GDM1 (cell line): ENCODE data around the gene LDB2.

ENCODE experiments used
- DNase-seq: peaks from one replicate; lab custom pipeline; 2025; lab: John Stamatoyannopoulos, UW

LDB2 gene

DNA sequence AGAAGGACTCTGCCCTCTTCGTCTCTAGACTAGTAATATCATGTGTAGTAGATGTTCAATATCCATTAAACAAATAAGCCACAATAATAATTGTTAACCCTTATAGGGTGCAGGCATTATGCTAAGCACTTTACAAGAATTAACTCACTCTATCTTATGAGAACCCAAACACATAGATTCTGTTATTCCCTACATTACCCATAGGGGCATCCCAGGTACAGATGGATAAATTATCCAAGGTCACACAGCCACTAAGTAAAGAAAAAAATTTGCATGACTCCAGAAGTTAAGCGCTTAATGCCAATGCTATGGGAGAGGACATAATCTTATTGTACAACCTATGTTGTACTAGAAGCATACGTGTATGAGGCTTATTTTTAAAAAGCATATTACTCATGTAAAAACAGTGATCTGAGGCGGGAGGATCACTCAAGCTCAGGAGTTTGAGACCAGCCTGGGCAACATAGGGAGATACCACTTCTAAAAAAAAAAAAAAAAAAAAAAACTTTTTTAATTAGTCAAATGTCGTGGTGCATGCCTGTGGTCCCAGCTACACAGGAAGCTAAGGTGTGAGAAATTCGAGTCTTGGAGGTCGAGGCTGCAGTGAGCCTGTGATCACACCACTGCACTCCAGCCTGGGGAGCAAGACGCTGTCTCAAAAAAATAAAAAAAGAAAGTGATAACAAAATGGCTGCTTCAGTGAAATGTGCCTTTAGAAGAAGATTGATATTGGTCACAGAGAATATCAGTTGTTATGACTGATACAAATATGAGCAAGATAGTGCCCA is 13.6 kb downstream of the LDB2 start:
- DNase-seq = no peak

GRCh38 chr4:16883806-16884205 is 14.6 kb downstream of the LDB2 start:
- no peak for DNase-seq

GRCh38 chr4:16881151-16881884 is 17.1 kb downstream of the LDB2 start:
- DNase-seq = no peak

GRCh38 chr4:16875487-16875886 is 23.0 kb downstream of the LDB2 start:
- no peak for DNase-seq

DNA sequence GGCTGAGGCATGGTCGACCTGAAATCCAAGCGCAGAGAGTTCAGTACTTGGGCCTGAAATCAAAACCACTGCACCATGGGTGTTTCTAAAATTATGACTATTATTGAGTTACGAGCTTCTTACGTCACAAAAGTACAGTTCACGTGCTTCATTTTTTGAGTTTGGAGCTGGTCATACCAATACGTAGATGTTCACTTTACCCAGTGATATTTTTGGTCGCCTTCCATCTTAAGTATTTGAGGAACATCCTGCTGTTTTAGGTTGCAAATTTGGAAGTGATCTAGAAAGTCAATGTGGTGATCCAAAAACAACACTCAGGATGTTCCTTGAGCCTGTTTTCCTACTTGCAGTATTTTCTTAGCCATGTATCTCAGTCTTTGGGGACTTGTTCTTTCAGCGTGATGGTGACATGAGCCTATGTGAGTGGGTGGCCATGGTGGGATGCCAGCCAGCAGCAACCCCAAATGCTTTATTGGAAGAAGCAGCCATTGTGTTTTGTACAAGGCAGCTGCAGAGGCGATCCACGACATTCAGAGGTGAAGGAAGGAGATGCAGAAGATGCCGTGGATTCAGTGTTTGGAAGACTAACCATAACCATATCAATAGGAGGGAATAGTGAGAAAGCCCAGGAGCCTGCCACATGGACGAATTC is 28.7 kb downstream of the LDB2 start:
- DNase-seq = no peak

DNA sequence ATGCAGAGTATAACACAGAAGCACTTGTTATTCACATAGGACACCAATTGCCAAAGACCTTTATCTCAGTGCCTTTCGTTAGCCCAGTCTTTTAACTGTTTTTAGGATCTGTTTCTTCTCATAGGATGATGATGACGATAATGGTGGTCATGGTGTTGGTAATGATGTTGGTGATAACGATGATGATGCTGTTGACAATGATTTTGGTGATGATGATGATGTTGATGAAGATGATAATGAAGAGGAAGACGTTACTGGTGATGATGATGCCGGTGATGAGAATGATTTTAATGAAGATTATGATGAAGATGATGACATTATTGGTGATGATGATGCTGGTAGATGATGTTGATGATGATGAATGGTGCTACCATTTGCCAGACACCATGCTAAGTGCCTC is 29.8 kb downstream of the LDB2 start:
- DNase-seq = no peak

- no peak for DNase-seq
Observed at GRCh38 chr4:16867827-16868226, 30.6 kb downstream of the LDB2 start.

- DNase-seq = no peak
Observed at GRCh38 chr4:16866974-16867373, 31.5 kb downstream of the LDB2 start.

DNA sequence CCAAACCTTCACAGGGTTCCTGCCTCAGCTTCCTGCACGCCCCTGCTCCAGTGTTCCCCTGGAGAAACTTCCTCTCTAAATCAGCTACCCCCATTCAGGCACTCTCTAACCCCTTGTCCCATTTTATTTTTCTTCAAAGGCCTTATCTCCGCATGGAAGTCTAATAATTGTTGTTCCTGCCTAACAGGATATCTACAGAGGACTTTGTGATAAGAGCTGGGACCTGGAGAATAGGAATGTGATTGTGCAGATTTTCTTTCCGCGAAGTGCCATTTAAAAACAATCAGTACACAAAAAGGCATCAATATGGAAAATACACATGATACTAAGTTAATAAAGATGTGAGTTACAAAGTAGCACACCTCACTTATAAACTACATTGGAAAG is 32.6 kb downstream of the LDB2 start:
- no peak for DNase-seq

- no peak for DNase-seq
Observed at GRCh38 chr4:16865209-16865896, 33.1 kb downstream of the LDB2 start.

- no peak for DNase-seq
Observed at GRCh38 chr4:16864199-16864598, 34.2 kb downstream of the LDB2 start.

DNA sequence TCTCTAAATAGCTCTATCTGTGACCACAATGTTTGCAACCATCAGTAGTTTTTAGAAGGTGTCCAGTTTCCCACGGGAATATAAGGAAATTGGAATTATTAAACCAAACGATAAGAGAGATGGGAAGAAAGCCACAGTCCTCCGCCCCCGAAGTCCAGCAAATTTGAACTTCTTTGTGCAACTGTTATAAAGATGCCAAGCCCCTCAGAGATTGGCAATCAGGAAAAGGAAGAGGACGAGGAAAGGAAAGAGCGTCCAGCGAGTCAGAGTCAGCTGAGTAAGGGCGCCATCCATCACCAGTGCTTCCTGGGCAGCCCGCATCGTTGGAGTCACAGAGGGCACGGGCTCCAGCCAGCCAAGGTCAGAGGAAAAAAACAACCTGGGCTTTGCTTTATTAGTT is 35.7 kb downstream of the LDB2 start:
- no peak for DNase-seq

DNA sequence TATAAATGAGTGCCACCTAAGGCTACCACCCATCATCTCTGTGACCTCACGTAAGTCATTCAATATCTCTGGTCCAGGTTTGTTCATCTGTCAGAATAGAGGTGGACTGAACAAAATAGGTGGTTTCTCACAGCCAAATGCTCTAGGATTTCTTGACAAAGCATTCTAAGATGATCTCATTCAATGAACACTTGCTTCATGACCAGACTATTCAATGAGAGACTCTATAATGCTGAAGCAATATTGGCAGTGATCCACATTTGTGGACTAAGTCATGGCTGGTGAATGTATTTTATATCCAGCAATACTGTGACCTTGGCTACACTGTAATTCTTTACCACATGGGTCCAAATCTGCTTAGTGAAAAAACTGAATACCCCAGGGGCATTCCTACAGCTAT is 37.9 kb downstream of the LDB2 start:
- no peak for DNase-seq

DNA sequence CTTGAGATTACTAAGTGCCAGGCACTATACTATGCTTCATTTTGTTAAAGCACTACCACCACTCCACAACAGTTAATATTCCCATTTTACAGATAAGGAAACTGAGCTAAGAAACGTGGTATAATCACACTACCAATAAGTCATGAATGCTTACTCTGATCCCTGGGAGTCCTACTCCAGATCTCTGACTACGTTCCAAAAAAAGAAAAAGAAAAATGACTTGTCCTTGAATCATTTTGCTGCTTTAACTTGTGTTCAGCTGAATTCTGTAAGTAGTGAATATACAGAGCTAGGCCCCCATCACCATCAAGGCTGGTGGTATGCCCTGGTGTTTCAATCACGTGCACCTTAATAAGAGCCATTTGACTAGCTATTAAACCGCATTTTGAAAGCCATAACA is 39.4 kb downstream of the LDB2 start:
- no peak for DNase-seq

GRCh38 chr4:16858275-16858752 is 40.1 kb downstream of the LDB2 start:
- no peak for DNase-seq

- DNase-seq = no peak
Observed at GRCh38 chr4:16857425-16857824, 41.0 kb downstream of the LDB2 start.

GRCh38 chr4:16853640-16854039 is 44.8 kb downstream of the LDB2 start:
- no peak for DNase-seq

DNA sequence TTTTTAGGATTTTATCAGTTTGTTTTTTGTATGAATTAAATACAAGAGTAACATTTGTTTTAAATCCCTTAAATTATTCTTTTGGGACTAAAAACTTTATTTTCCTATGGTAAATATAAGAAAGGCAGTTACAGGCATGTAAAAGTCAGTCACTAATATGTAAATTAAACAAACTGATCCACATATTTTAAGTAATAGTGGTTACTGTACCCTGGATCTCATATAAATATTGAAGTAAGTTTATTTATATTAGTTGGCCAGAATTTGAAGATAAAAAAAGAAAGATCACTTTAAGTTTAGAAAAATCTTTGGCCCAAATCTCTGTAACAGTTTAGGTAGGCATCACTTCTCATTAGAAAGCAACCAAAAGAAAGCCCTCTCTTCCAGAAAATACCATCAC is 45.8 kb downstream of the LDB2 start:
- DNase-seq = no peak

GRCh38 chr4:16852228-16852627 is 46.2 kb downstream of the LDB2 start:
- DNase-seq = no peak

DNA sequence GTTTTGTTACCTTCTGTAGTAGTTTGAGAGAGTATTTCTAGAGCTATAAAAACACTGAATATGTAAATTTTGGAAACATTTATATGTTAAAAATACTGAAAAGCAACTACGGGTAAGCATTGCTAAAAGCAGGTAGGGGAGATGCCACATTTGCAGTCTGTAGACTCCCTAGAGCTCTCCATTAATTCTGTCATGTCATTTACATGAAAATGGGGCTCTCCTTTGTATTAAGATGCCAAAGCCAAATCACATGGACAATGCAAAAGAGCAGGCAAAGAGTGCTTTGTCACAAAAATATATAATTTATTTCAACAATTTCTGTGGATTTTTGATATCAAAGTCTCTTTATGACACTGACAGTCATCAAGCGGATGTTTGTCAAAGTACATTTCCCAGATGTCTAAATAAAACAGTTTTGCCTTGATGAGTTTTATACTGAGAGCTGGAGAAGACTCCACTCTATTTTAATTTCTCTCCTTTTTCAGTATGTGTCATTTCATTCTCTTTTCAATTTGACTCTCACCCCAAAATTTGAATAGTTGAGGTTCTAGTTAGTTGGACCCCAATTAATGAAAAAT is 51.8 kb downstream of the LDB2 start:
- no peak for DNase-seq

GRCh38 chr4:16844816-16845586 is 53.4 kb downstream of the LDB2 start:
- no peak for DNase-seq
